Measurements from ENCODE around the gene CAMKK2. TPM values are rescaled to one million over a fixed set of nuclear protein-coding genes. Genes with fewer than 3 reads are reported as not detected.

CAMKK2 gene
- total and polyA plus RNA-seq, 2 of the 13 experiments (the other 11 are each of a cell fraction or from before 2014, with no cell fraction given): 18.8 to 20.0 TPM

DNA sequence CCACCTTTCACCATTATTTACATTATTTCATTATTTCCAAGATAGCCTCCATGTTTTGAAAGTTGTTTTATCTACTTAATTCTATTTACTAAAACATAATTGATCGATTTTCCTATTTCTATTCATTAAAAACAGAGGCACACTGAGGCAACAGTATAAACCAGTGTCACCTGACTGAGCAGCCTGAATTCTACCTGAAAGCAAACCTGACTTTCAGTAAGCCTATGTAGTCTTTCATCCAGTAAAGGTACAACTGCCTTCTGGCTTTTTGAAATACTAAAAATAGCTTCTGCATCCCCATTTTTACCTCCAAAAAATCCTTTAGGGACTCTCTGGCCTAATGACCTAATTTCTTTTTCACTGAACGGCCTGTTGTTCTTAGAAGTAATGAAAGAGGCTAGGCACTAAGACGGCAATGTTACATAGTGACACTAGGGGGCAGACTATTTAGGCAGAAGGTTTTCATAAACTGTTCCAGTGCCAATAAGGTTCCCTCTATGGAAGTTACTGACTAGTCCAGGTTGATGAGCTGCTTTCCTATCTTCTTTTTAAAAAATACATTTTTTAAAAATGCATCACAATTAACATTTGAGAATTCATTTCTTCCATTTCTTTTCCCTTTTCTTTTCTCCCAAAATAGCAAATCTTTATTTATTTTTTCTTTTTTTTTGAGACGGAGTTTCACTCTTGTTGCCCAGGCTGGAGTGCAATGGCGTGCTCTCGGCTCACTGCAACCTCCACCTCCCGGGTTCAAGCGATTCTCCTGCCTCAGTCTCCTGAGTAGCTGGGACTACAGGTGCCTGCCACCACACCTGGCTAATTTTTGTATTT is 38.2 kb upstream of the CAMKK2 start:
- Histone ChIP-seq H3K9me3 (ENCODE audit: low read length) (no peaks in the 10 kb centered on the region), H3K4me2 (ENCODE audit: low read depth, low read length) (no peak overlapping the region), H4K20me1 (ENCODE audit: insufficient read depth, low read length) (no peaks in the 10 kb centered on the region), H2AFZ (ENCODE audit: low read length) (no peak overlapping the region), H3K9ac (ENCODE audit: insufficient read depth, low read depth, low read length) (no peak overlapping the region), H3K36me3 (replicated peaks in 1 of 2; ENCODE audit: control insufficient read depth in 1 of 2, insufficient read depth in 2 of 2, low read length in 2 of 2) (peaks cover 16 to 68% of the 10 kb centered on the region in 2 experiments), H3K27ac (ENCODE audit: extremely low read length, insufficient read depth, low read length) (no peak overlapping the region), H3K4me1 (ENCODE audit: insufficient read depth, low read length) (no peaks in the 10 kb centered on the region), H3K79me2 (ENCODE audit: insufficient read depth, low read length) (no peaks in the 10 kb centered on the region), H3K27me3 (ENCODE audit: control insufficient read depth in 1 of 2, insufficient read depth in 2 of 2, low read length in 2 of 2) (no peaks in the 10 kb centered on the region), H3K4me3 (replicated peaks in 1 of 3; ENCODE audit: insufficient read depth in 1 of 3, low read depth in 2 of 3, low read length in 3 of 3) (no peak overlapping the region)
- in situ Hi-C loops (cut with HindIII; ENCODE audit: extremely low pct_ligation_motif_present, low pct_unique_long_range_greater_than_20kb) (no loop called here), intact Hi-C loops (cut with micrococcal nuclease; ENCODE audit: unreplicated experiment) (no loop called here)
- peak; percentile 86 for ATAC-seq
- peak; percentile 58 for DNase-seq (ENCODE audit: low spot score)
- 60% methylated on average over 8 of the region's 8 CpGs for WGBS (ENCODE audit: low lambda C conversion rate)
- no TSS peak for BruUV-seq (replicated peaks)
- peak; percentile 85 for FAIRE-seq
- CTCF ChIA-PET (ENCODE audit: low intra/inter-chr PET ratio, low total read pairs): interaction anchor here (0.7 to 2.6 kb wide), 2 partner anchors 49 to 108 kb away, joined by 3 to 38 read pairs; no protein-coding TSS in a partner anchor
- POLR2A ChIA-PET: interaction anchor here (0.6 kb wide), 1 partner anchor 108 kb away, joined by 3 read pairs; no protein-coding TSS in a partner anchor
- no peak for TF ChIP-seq KAT8 (CRISPR knock-in tag; IDR thresholded peaks at IDR 0.05)
- no peak for TF ChIP-seq SOX13 (IDR thresholded peaks at IDR 0.05)
- no peak for TF ChIP-seq SOX13 (CRISPR knock-in tag; conservative IDR thresholded peaks at IDR 0.05 in 1 of 2, IDR thresholded peaks at IDR 0.05 in 1 of 2)
- peak; percentile 59; the same call in 1 of the 2 replicates for TF ChIP-seq ZNF24 (IDR thresholded peaks at IDR 0.05)
- TF ChIP-seq SMC3 (IDR thresholded peaks at IDR 0.05; ENCODE audit: low read length): peak; percentile 80
- no peak for TF ChIP-seq SMARCE1 (IDR thresholded peaks at IDR 0.05; ENCODE audit: borderline replicate concordance)
- no peak for TF ChIP-seq NR2F1 (CRISPR knock-in tag; IDR thresholded peaks at IDR 0.05)
- TF ChIP-seq ZKSCAN1 (IDR thresholded peaks at IDR 0.05; ENCODE audit: low read length): no peak
- no peak for TF ChIP-seq YY1 (IDR thresholded peaks at IDR 0.05; ENCODE audit: insufficient read depth, insufficient replicate concordance, low read depth, low read length)
- peak; percentile 83 for TF ChIP-seq STAG1 (CRISPR knock-in tag; IDR thresholded peaks at IDR 0.05)
- TF ChIP-seq, protein P1, sequence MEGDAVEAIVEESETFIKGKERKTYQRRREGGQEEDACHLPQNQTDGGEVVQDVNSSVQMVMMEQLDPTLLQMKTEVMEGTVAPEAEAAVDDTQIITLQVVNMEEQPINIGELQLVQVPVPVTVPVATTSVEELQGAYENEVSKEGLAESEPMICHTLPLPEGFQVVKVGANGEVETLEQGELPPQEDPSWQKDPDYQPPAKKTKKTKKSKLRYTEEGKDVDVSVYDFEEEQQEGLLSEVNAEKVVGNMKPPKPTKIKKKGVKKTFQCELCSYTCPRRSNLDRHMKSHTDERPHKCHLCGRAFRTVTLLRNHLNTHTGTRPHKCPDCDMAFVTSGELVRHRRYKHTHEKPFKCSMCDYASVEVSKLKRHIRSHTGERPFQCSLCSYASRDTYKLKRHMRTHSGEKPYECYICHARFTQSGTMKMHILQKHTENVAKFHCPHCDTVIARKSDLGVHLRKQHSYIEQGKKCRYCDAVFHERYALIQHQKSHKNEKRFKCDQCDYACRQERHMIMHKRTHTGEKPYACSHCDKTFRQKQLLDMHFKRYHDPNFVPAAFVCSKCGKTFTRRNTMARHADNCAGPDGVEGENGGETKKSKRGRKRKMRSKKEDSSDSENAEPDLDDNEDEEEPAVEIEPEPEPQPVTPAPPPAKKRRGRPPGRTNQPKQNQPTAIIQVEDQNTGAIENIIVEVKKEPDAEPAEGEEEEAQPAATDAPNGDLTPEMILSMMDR (CRISPR knock-in tag; IDR thresholded peaks at IDR 0.05): peak; percentile 79
- TF ChIP-seq, protein P2, sequence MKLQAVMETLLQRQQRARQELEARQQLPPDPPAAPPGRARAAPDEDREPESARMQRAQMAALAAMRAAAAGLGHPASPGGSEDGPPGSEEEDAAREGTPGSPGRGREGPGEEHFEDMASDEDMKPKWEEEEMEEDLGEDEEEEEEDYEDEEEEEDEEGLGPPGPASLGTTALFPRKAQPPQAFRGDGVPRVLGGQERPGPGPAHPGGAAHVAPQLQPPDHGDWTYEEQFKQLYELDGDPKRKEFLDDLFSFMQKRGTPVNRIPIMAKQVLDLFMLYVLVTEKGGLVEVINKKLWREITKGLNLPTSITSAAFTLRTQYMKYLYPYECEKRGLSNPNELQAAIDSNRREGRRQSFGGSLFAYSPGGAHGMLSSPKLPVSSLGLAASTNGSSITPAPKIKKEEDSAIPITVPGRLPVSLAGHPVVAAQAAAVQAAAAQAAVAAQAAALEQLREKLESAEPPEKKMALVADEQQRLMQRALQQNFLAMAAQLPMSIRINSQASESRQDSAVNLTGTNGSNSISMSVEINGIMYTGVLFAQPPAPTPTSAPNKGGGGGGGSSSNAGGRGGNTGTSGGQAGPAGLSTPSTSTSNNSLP (IDR thresholded peaks at IDR 0.05; ENCODE audit: low read depth, low read length): no peak
- no peak for TF ChIP-seq ZNF839 (CRISPR knock-in tag; IDR thresholded peaks at IDR 0.05; ENCODE audit: borderline replicate concordance)
- no peak for TF ChIP-seq KDM1A (CRISPR knock-in tag; IDR thresholded peaks at IDR 0.05)
- TF ChIP-seq SAP130 (CRISPR knock-in tag; IDR thresholded peaks at IDR 0.05; ENCODE audit: low read depth): peak; percentile 33; the same call in 1 of the 2 replicates
- TF ChIP-seq, protein P3, sequence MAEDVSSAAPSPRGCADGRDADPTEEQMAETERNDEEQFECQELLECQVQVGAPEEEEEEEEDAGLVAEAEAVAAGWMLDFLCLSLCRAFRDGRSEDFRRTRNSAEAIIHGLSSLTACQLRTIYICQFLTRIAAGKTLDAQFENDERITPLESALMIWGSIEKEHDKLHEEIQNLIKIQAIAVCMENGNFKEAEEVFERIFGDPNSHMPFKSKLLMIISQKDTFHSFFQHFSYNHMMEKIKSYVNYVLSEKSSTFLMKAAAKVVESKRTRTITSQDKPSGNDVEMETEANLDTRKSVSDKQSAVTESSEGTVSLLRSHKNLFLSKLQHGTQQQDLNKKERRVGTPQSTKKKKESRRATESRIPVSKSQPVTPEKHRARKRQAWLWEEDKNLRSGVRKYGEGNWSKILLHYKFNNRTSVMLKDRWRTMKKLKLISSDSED (CRISPR knock-in tag; IDR thresholded peaks at IDR 0.05): no peak
- TF ChIP-seq, protein P4, sequence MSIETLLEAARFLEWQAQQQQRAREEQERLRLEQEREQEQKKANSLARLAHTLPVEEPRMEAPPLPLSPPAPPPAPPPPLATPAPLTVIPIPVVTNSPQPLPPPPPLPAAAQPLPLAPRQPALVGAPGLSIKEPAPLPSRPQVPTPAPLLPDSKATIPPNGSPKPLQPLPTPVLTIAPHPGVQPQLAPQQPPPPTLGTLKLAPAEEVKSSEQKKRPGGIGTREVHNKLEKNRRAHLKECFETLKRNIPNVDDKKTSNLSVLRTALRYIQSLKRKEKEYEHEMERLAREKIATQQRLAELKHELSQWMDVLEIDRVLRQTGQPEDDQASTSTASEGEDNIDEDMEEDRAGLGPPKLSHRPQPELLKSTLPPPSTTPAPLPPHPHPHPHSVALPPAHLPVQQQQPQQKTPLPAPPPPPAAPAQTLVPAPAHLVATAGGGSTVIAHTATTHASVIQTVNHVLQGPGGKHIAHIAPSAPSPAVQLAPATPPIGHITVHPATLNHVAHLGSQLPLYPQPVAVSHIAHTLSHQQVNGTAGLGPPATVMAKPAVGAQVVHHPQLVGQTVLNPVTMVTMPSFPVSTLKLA (IDR thresholded peaks at IDR 0.05): no peak
- 0 out of 2 replicates have a peak, but pooled peaks have one; percentile 12 for TF ChIP-seq PPARG (CRISPR knock-in tag; conservative IDR thresholded peaks at IDR 0.05)
- TF ChIP-seq NR1H2 (CRISPR knock-in tag; IDR thresholded peaks at IDR 0.05; ENCODE audit: borderline replicate concordance, low read depth): no peak
